Ovary (tissue), 9 donors: ENCODE data around the gene C1orf141. TPM values are rescaled to one million over a fixed set of nuclear protein-coding genes. Genes with fewer than 3 reads are reported as not detected.

ENCODE experiments used
- DNase-seq, 5 donors: peaks; one replicate each; pipeline ENCODE4 v3.0.0-alpha.2; 2019 to 2020
- H3K27ac ChIP-seq, 2 donors: fragments of 200-600 bp; one replicate each; pipeline versions ENCODE4 v1.5.1 to v1.8.0; 2019 to 2022
- H3K27me3 ChIP-seq: fragments of 200-600 bp; one replicate; pipeline ENCODE4 v1.8.0; 2022
- H3K36me3 ChIP-seq: fragments of 200-600 bp; sonication (generic); one replicate; pipeline ENCODE4 v1.5.1; 2019
- H3K4me1 ChIP-seq: one replicate; pipeline ENCODE4 v1.8.1; 2013; ENCODE audit warnings: mild to moderate bottlenecking, moderate library complexity; ENCODE audit not compliant: insufficient read depth
- H3K4me3 ChIP-seq: fragments of 200-600 bp; sonication (generic); one replicate; pipeline ENCODE4 v1.5.1; 2017
- H3K9me3 ChIP-seq, 2 donors: fragments of 200-600 bp in 1 of 2; sonication (generic) in 1 of 2; one replicate each; pipeline versions ENCODE4 v1.5.1 to v1.8.1; 2013 to 2019; ENCODE audit warnings: mild to moderate bottlenecking in 1 of 2, moderate library complexity in 1 of 2
- EP300 ChIP-seq: sonication (generic); formaldehyde crosslinking; IDR thresholded peaks from one replicate; pipeline ENCODE4 v1.6.1; 2017; ENCODE audit warnings: antibody characterized with exemption
- POLR2A ChIP-seq: fragments of 450-650 bp; IDR thresholded peaks from one replicate; pipeline ENCODE4 v1.6.1; 2017; ENCODE audit warnings: antibody characterized with exemption, mild to moderate bottlenecking, moderate library complexity
- WGBS, 3 donors: extraction: QIAGEN DNeasy Blood & Tissue Kit in 1 of 3; methylation state at CpG; one replicate each; pipeline versions ENCODE4 v1.1.5 to v1.1.7; 2013 to 2017; 5-methylcytosine and 5-hydroxymethylcytosine counted together
- intact Hi-C, 4 donors: fragments of 100-400 bp; cut with DNase I; formaldehyde crosslinking; loops; one replicate each; pipeline versions ENCODE4 v1.11.0 to v1.15.1; 2022 to 2023
- polyA plus RNA-seq, 2 donors: library from polyadenylated mRNA; stranded (reverse); fragments of 200-250 nt in 1 of 2; fragments of 350-450 nt in 1 of 2; fragmentation: Illumina TruSeq in 1 of 2; extraction: RNeasy Lipid Tissue Mini Kit (QIAGEN cat#74804) in 1 of 2; gene quantifications; one replicate each; pipeline ENCODE4 v1.2.3, GENCODE V29; 2013 to 2014
- small RNA-seq: library from RNA; depleted of rRNA; stranded (forward); fragments of <200 nt; gene quantifications from one replicate; pipeline ENCODE3, GENCODE V24; 2016
- total RNA-seq, 7 donors: library from RNA; depleted of rRNA in 2 of 7; stranded (reverse); fragments of >200 nt in 2 of 7; fragmentation: NEBNext Ultra II Directional in 3 of 7; extraction: Animal tissue kit (Norgen Biotek cat#: 25700) in 3 of 7; gene quantifications; one replicate each; pipeline versions ENCODE4 v1.1.0 to v1.2.4, GENCODE V29; 2016 to 2023
- TF ChIP-seq, protein P1 (sequence below), 3 donors: fragments of 450-650 bp in 2 of 3; fragments of 200-600 bp in 1 of 3; IDR thresholded peaks; one replicate each; pipeline versions ENCODE4 v1.5.1 to v1.8.0; 2016 to 2022; ENCODE audit warnings: antibody characterized with exemption in 3 of 3, mild to moderate bottlenecking in 1 of 3
- donor health status: DM: no; HTN: no; CAD: no; lungs with moderate emphysema.
- donor health status: DM: no; HTN: no; CAD: no.
- donor health status: Bipolar disorder and iron deficiency.
- donor health status: DM: yes; HTN: yes; CAD: no.
- donor health status: DM: no; HTN: no; CAD: no.
- donor health status: DM: yes; HTN: yes; CAD: no.

The C1orf141 gene
- total and polyA plus RNA-seq, 9 donors, result 0.24 to 11.2 (median 0.75) TPM; not detected in 3

DNA sequence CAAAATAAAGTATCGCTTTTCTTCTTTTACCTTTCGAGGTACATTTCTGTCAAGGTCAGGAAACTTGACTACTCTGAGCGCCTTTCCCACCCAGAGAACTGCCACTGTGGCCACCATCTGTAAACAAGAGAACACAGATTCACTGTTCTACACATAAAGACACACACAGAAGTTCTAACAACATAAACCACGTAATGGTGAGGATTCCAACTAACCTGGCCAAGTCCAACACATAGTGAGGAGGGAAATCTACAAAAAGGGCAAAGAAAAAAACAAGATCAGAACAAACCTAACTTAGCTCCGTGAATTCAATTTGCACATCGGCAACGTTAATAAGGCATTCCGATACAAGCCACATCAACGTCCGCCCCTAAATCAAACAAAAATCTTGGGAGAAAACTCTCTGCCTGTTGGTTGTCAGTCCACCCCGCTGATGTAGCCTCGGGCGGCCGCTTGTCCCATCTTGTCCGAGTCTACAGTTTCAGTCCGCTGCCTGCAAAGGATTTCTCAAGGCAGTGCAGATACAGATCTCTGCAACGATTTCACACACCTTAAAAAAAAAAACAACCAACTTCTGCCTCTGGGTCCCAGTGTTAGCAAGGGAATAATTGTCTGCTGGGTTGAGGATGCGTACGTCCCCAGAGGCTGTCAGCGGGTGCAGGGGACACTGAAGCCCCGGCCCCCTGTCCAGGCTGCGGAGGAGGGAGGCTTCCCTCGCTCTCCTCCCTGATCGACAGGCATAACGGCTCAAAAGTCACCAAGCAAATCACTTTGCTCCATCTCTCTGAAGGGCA lies 81.8 kb downstream of the C1orf141 start:
- Histone ChIP-seq H3K27ac (peak overlapping the region; percentile 78 to 97), H3K4me3 (peak overlapping the region; percentile 87), H3K9me3 (no peaks in the 10 kb centered on the region), H3K27me3 (no peaks in the 10 kb centered on the region), H3K4me1 (no peaks in the 10 kb centered on the region), H3K36me3 (no peaks in the 10 kb centered on the region)
- WGBS, 3 donors, result 1 to 3% (median 2%) methylated on average over 25 of the region's 25 CpGs
- intact Hi-C loops, result loop anchor here in 2 of 4 donors (10.0 kb wide), 2 partner anchors 58 to 128 kb away; partner anchors contain the start of genes DNAI4 (in 1 of the 2) and MIER1 (in 1 of the 2)
- DNase-seq, result peak in 4 of 5 donors; percentile 14 to 48 (median 30)
- TF ChIP-seq, protein P1, sequence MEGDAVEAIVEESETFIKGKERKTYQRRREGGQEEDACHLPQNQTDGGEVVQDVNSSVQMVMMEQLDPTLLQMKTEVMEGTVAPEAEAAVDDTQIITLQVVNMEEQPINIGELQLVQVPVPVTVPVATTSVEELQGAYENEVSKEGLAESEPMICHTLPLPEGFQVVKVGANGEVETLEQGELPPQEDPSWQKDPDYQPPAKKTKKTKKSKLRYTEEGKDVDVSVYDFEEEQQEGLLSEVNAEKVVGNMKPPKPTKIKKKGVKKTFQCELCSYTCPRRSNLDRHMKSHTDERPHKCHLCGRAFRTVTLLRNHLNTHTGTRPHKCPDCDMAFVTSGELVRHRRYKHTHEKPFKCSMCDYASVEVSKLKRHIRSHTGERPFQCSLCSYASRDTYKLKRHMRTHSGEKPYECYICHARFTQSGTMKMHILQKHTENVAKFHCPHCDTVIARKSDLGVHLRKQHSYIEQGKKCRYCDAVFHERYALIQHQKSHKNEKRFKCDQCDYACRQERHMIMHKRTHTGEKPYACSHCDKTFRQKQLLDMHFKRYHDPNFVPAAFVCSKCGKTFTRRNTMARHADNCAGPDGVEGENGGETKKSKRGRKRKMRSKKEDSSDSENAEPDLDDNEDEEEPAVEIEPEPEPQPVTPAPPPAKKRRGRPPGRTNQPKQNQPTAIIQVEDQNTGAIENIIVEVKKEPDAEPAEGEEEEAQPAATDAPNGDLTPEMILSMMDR (IDR thresholded peaks at IDR 0.05), result no peak
- no peak for TF ChIP-seq EP300
- TF ChIP-seq POLR2A, result no peak

DNA sequence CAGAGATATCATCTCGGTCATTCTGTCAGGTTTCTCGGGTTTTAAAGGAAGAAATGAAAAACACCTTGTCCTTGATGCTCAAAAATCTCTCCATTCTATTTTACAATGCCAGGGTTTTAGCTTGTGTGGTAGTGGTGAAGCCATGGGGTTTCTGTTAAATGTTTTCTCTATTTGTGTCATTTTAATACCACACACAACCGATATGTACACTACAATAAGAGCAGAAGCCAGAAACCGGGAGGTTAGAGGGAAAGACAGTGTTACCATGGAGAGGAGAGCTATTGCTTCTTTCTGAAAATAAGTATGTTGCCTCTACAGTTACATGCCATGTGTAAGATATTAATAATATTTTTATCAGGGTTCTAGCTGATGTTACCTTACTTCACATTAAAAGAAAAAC lies 83.6 kb downstream of the C1orf141 start:
- no peak overlapping the region for H3K4me3 ChIP-seq
- TF ChIP-seq, protein P1 (IDR thresholded peaks at IDR 0.05), result no peak
- no peak for TF ChIP-seq POLR2A
- no peak for TF ChIP-seq EP300
- WGBS, 3 donors, result 45 to 61% (median 58%) methylated on average over 4 of the region's 4 CpGs
- H3K9me3 ChIP-seq, result no peaks in the 10 kb centered on the region
- no peaks in the 10 kb centered on the region for H3K27me3 ChIP-seq
- intact Hi-C loops, result loop anchor here in 2 of 4 donors (10.0 kb wide), 2 partner anchors 56 to 126 kb away; partner anchors contain the start of genes DNAI4 (in 1 of the 2) and MIER1 (in 1 of the 2)
- H3K27ac ChIP-seq, result no peak overlapping the region
- no peaks in the 10 kb centered on the region for H3K4me1 ChIP-seq
- no peaks in the 10 kb centered on the region for H3K36me3 ChIP-seq
- DNase-seq, result no peak

DNA sequence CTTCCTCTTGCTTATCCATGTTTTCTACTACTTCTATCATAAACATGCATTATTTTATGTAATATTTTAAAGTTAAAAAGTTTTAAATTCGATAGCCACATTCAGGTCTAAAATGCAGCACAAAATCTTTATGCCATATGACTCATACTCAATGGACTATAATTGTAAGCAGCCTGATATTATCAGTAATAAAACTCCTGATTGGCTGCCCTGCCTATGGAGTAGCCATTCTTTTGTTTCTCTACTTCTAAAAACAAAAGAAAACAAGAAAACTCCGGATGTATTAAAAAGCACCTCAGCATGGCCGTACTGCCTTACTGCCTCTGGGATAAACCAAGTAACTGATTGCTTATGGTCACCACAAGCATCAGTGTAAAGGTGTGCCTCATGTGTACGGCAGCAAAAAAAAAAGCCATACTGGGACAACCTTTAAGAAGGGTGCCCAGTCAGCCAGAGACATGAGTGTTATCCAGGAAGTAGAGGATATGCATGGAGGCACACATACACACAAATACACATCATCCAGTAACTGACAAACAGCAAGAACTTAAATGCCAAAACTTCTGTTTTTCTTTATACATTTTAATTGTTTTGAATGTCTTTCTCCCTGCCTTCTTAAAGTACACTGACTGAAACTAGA lies 90.0 kb downstream of the C1orf141 start:
- H3K27me3 ChIP-seq, result no peaks in the 10 kb centered on the region
- no peaks in the 10 kb centered on the region for H3K36me3 ChIP-seq
- WGBS, 3 donors, result 82 to 85% (median 85%) methylated on average over 4 of the region's 4 CpGs
- peaks cover 7% of the 10 kb centered on the region for H3K4me1 ChIP-seq
- H3K4me3 ChIP-seq, result no peak overlapping the region
- no peak for TF ChIP-seq EP300
- no peak for TF ChIP-seq POLR2A
- TF ChIP-seq, protein P1 (IDR thresholded peaks at IDR 0.05), result no peak
- H3K9me3 ChIP-seq, result no peaks in the 10 kb centered on the region
- intact Hi-C loops, result no loop called here
- no peak for DNase-seq
- H3K27ac ChIP-seq, result no peak overlapping the region

DNA sequence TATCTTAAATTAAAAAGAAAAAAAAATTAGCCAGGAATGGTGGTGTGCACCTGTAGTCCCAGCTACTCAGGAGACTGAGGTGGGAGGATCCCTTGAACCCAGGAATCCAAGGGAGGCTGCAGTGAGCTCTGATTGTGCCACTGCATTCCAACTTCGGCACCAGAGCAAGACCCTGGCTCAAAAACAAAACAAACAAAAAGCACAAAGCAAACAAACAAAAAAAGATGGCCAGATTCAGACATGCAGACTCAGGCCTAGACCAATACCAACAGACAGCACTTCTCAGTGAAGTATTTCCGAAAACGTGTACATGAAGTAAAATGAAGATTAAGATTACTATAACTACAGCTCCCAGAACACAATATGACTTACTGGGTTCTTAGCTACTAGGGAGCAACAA lies 91.4 kb downstream of the C1orf141 start:
- Histone ChIP-seq H3K4me3 (no peak overlapping the region), H3K9me3 (no peaks in the 10 kb centered on the region), H3K27ac (no peak overlapping the region), H3K36me3 (no peaks in the 10 kb centered on the region), H3K4me1 (peaks cover 7% of the 10 kb centered on the region), H3K27me3 (no peaks in the 10 kb centered on the region)
- DNase-seq, result no peak
- intact Hi-C loops, result no loop called here
- TF ChIP-seq EP300 (no peak), POLR2A (no peak)
- TF ChIP-seq, protein P1 (IDR thresholded peaks at IDR 0.05), result no peak
- WGBS, 3 donors, result 57 to 64% (median 64%) methylated on average over 3 of the region's 3 CpGs

Small RNA genes within 50 kb of the gene (small RNA-seq; reads per million reads assigned to genes)
- not detected for gene RF00322

Other genes starting within 250 kb of the C1orf141 start
- 10 to 100 TPM; 21.7 to 52.6 (median 31.0) TPM for gene DNAI4, start 210.1 kb downstream of the C1orf141 start, total RNA-seq
- gene DNAI4, start 210.1 kb downstream of the C1orf141 start, polyA plus RNA-seq, result 1 to 10 TPM; 2.5 to 3.0 TPM
- gene MIER1, start 210.0 kb downstream of the C1orf141 start, total RNA-seq, result 10 to 100 TPM; 33.2 to 51.2 (median 46.8) TPM
- 10 to 100 TPM; 16.2 to 22.2 TPM for gene MIER1, start 210.0 kb downstream of the C1orf141 start, polyA plus RNA-seq
- 10 to 100 TPM in 4 of 7 donors, 1 to 10 TPM in 3; 7.4 to 11.8 (median 10.3) TPM for gene SLC35D1, start 80.8 kb downstream of the C1orf141 start, total RNA-seq
- 10 to 100 TPM in 1 of 2 donors, 1 to 10 TPM in 1; 5.0 to 16.9 TPM for gene SLC35D1, start 80.8 kb downstream of the C1orf141 start, polyA plus RNA-seq
- gene IL23R, start 31.5 kb upstream of the C1orf141 start, total RNA-seq, result not detected
- under 1 TPM; 0.02 to 0.68 TPM for gene IL23R, start 31.5 kb upstream of the C1orf141 start, polyA plus RNA-seq
- gene IL12RB2, start 172.9 kb upstream of the C1orf141 start, total RNA-seq, result 1 to 10 TPM in 2 of 7 donors, under 1 TPM in 3, not detected in 2; 0.25 to 1.7 (median 0.61) TPM
- gene IL12RB2, start 172.9 kb upstream of the C1orf141 start, polyA plus RNA-seq, result 1 to 10 TPM in 1 of 2 donors, under 1 TPM in 1; 0.02 to 1.8 TPM